HG02981 (cell line): ENCODE measurements around the gene HEY2.
"Not testable (repeated sequence)": the region's sequence is repeated elsewhere in the genome, so short reads cannot be mapped to it uniquely, and the experiment has no call there.

Experiments
- ATAC-seq: cut with Tn5 transposase; IDR thresholded peaks from one replicate; pipeline ENCODE4 v1.9.1; 2021; ENCODE audit warnings: mild to moderate bottlenecking, moderate library complexity; ENCODE audit not compliant: unreplicated experiment

Gene HEY2

GRCh38 chr6:125794342-125795137, 45.1 kb downstream of the HEY2 start:
- no peak for ATAC-seq

DNA sequence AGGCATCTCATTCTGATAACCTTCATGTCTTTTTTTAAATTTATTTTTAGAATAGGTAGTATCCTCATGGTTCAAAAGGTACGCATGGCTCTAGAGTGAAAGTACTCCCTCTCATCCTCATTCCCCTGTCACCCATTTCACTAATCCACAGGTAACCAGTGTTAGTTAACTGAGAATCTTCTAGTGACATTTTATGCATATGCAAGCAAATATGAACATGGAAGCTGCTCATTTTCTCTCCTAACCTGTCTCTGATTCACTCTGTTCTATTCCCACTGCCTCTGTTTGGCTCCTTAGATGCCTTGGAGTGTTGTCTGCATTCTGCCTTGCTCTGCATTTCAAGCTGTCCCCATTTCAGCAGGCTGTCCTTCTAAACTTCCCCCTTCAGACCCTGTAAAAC, 45.9 kb downstream of the HEY2 start:
- no peak for ATAC-seq

- ATAC-seq = no peak
Observed at GRCh38 chr6:125797120-125797885, 47.9 kb downstream of the HEY2 start.

- ATAC-seq = no peak
Observed at GRCh38 chr6:125797886-125798444, 48.5 kb downstream of the HEY2 start.

DNA sequence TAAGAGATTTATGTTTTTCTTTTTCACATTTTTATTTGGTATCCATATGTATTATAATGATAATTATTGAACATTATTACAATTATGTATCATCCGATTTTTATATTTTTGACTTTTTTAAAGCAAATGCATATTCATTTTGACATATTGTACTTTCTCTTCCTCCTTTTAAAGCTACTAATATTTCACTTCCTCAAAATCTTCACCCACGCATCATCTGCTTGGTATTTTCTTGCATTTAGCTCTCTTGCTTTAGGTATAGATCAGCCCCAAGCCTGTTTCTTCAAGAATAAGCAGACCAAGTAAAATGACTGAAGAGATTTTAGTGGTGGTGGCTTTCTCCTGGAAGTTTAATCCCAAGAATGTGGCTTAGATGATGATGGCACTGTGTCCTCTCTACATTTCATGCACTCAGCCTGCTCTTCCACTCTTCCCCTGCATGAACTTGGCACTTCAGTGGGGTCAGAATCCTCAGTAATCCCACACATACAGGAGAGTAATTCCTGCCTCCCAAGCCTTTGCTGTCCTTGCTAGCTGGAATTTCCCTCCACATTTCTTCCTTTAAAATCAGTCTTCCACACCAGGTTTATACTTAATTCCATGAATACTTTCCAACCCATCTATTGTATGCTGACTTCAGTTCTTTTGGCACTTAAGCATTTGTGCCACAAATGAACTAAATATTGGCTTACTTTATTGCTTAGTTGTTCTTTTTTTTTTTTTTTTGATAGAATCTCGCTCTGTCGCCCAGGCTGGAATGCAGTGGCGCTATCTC, 49.5 kb downstream of the HEY2 start:
- ATAC-seq = peak; percentile 91

DNA sequence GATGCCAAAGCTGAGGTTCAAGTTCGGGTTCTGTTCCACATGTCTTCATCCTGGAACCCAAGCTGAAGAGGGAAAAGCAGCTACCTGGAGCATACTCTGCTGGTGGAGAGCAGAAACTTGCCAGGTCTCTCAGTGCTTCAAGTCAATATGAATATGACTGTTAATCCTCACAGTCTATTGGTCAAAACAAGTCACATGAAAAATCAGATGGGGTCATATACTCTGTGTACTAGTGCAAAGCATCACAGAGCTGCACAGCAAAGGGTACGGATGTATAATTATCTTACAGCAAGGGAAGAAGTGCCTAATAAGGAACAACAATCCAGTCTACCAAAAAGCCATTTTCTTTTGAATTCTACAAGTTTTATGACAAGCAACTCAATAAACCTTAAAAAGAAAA, 53.0 kb downstream of the HEY2 start:
- ATAC-seq = no peak

GRCh38 chr6:125802943-125803377, 53.5 kb downstream of the HEY2 start:
- ATAC-seq = no peak

DNA sequence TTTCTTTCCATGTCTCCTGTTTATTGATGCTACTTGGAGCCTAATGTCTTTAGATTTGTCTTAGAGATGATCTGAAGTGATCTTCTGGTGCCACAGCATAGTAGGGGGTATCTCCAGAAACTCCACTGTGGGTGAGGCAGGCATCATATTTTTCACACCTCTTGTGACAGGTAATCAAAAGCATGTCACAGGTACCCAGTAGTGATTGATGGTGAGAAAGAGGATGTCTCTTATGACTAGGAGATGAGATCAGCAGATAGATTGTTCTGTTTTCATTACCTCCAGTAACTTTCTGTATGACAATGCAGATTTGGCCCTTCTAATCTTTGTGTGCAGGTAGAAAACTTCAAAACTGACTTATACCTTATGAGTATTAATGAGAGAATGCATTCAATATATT, 54.8 kb downstream of the HEY2 start:
- peak; percentile 44 for ATAC-seq

DNA sequence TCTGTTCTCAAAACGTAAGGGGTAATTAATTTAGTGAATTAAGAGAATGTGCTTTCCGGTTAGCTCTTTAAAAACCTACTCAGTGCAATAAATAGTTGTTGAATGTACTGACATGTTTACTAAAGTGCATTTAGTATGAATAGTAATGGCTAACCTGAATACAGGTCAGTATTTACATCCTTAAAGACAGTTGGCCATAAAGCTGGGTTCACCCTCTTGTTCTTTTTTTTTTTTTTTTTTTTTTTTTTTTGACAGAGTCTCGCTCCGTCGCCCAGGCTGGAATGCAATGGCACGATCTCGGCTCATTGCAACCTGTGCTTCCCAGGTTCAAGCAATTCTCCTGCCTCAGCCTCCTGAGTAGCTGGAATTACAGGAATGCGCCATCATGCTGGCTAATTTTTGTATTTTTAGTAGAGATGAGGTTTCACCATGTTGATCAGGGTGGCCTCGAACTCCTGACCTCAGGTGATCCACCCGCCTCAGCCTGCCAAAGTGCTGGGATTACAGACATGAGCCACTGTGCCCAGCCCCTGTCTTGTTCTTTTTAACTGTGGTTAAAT, 55.5 kb downstream of the HEY2 start:
- ATAC-seq = not testable (repeated sequence)

- no peak for ATAC-seq
Observed at GRCh38 chr6:125806813-125807212, 57.4 kb downstream of the HEY2 start.

GRCh38 chr6:125807293-125807692, 57.9 kb downstream of the HEY2 start:
- ATAC-seq = peak; percentile 34

- peak; percentile 25 for ATAC-seq
Observed at GRCh38 chr6:125808060-125808459, 58.6 kb downstream of the HEY2 start.

DNA sequence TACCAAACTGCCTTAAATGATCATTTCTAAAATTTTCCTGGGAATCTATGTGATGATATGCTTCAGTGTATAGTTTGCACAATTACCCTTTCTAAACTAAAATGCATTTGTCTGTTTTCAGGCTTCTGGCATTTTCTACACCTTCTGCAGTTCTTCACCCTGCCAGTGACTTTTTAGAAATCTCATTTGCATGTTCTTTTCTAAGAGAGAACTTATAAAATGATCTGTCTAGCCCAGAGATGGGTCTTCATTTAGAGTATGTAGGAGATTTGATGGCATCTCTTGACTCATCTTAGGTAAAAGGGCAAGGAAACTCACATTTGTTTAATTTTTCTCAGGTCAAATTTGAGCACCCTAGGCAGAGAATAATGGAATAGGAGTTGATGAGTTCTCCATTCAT, 59.2 kb downstream of the HEY2 start:
- no peak for ATAC-seq

- no peak for ATAC-seq
Observed at GRCh38 chr6:125809570-125810170, 60.2 kb downstream of the HEY2 start.

- ATAC-seq = no peak
Observed at GRCh38 chr6:125810445-125810844, 61.0 kb downstream of the HEY2 start.
